Endodermal cell (in vitro differentiated cells): ENCODE data around the gene SRPRA. TPM values are rescaled to one million over a fixed set of nuclear protein-coding genes. Genes with fewer than 3 reads are reported as not detected.

Source experiments
- DNase-seq: peaks from one replicate; pipeline ENCODE4 v3.0.0-alpha.2; 2017
- H3K27ac ChIP-seq: 2 replicates; pipeline ENCODE4 v1.5.1; 2013; ENCODE audit warnings: mild to moderate bottlenecking, low read depth, low read length, moderate library complexity
- H3K27me3 ChIP-seq: 2 replicates; pipeline ENCODE4 v1.6.1; 2013; ENCODE audit warnings: mild to moderate bottlenecking, low read length, moderate library complexity; ENCODE audit not compliant: insufficient read depth, control insufficient read depth, poor library complexity, severe bottlenecking
- H3K36me3 ChIP-seq: 2 replicates; pipeline ENCODE4 v1.7.0; 2013; ENCODE audit warnings: mild to moderate bottlenecking, low read length, moderate library complexity; ENCODE audit not compliant: control insufficient read depth, insufficient read depth
- H3K4me1 ChIP-seq: one replicate; pipeline ENCODE4 v1.7.0; 2013; ENCODE audit warnings: low read length; ENCODE audit not compliant: control insufficient read depth, insufficient read depth
- H3K4me3 ChIP-seq: 2 replicates; pipeline ENCODE4 v1.5.1; 2013; ENCODE audit warnings: mild to moderate bottlenecking, low read length, moderate library complexity
- H3K9ac ChIP-seq: 2 replicates; pipeline ENCODE4 v1.6.1; 2013; ENCODE audit warnings: mild to moderate bottlenecking, low read length, moderate library complexity; ENCODE audit not compliant: poor library complexity, severe bottlenecking; ENCODE audit errors: extremely low read depth
- H3K9me3 ChIP-seq: 2 replicates; pipeline ENCODE4 v1.6.1; 2013; ENCODE audit warnings: mild to moderate bottlenecking, low read length, moderate library complexity; ENCODE audit not compliant: control insufficient read depth
- H3K27ac Mint-ChIP-seq: 2 replicates; pipeline ENCODE4 v1.8.0; 2020; ENCODE audit warnings: mixed read lengths
- H3K27me3 Mint-ChIP-seq: 2 replicates; pipeline ENCODE4 v1.8.0; 2021; ENCODE audit warnings: mild to moderate bottlenecking, mixed read lengths; ENCODE audit not compliant: insufficient read depth
- H3K36me3 Mint-ChIP-seq: 2 replicates; pipeline ENCODE4 v1.8.0; 2020; ENCODE audit warnings: low read depth, mixed read lengths
- H3K4me1 Mint-ChIP-seq: 2 replicates; pipeline ENCODE4 v1.8.0; 2020; ENCODE audit warnings: mixed read lengths
- H3K4me3 Mint-ChIP-seq: 2 replicates; pipeline ENCODE4 v1.8.0; 2020; ENCODE audit warnings: mild to moderate bottlenecking, moderate library complexity, mixed read lengths
- H3K9me3 Mint-ChIP-seq: 2 replicates; pipeline ENCODE4 v1.8.0; 2020; ENCODE audit warnings: mild to moderate bottlenecking, mixed read lengths
- WGBS, 2 experiments: methylation state at CpG; one replicate each; pipeline versions ENCODE4 v1.1.5 to v1.1.7; 2013; ENCODE audit warnings: missing lambda C conversion rate in 2 of 2, mixed read lengths in 1 of 2; ENCODE audit not compliant: insufficient coverage in 1 of 2, insufficient read length in 1 of 2; 5-methylcytosine and 5-hydroxymethylcytosine counted together
- total RNA-seq, 2 donors: library from RNA; stranded (reverse); fragmentation: NEBNext Ultra II Directional in 1 of 2; extraction: Animal tissue kit (Norgen Biotek cat#: 25700) in 1 of 2; gene quantifications; 2 replicates in 1 of 2; 3 replicates in 1 of 2; pipeline ENCODE4 v1.2.1, GENCODE V29; 2021
- TF ChIP-seq, protein P1 (sequence below): fragments of 200-600 bp; sonication (generic); conservative IDR thresholded peaks from 2 replicates; pipeline ENCODE4 v1.5.0; 2021; ENCODE audit warnings: antibody characterized with exemption, mild to moderate bottlenecking

Gene SRPRA
- total RNA-seq, 2 donors from 2014 or later: 68.4 to 79.2 TPM

DNA sequence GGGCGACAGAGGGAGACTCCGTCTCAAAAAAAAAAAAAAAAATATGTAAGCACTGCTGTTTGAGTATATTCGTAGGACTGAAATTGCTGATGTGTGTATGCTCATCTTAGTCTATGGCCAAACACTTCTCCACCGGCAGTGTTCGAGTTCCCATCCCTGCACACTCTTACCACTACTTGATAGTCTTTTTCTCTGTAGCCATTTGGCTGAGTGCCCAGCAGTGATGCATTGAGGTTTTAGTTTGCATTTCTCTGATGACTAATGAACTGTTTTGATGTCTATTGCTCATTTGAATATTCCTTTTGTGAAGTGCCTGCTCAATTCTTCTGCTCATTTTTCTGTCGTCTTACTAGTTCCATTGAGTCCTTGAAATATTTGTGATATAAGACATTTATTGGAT is 16.1 kb upstream of the SRPRA start:
- DNase-seq: no peak
- H3K27ac Mint-ChIP-seq: no peak overlapping the region

DNA sequence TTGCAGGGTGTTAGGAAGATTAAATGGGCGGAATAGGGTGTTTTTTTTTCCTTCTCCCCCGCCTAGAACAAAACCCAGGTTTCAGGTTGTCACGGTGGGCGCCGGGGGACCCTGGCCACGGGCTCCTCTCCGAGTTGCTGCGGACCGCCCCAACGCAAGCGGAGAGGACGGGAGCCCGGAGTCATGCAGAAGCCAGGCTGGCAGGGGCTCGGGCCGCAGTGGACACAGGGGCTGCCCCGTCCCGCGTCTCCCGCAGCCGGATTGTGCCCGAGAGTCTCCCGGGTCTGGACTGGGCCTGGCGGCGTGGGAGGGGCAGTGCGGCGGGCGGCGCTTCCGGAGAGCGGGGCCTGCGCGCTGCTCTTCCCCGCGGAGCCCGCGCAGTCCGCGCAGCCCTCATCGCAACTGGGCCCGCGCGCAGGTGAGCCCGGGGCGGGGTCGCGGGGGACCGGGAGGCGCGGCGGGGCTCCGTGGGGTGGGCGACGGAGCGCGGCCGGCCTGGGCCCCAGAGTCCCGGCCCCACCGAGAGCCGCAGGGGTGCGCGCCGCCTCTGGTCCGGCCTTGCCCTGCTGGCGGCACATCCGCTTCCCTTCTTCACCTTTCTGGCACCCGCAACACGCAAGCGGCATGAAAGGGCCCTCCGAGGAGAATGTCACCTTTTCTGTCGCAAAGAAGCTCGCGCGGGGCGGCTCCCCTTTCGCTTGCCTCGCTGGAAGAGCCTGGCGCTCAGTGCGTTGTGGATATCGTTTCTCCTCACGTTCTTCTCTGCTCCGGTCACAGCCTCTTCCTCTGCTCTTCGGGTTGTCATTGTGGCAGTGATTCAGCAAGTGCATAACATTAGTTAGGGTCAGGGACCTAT is 14.3 kb upstream of the SRPRA start, which contains the start of gene TIRAP:
Gene TIRAP (plus strand): TSS at position 358 of the 856 bp plus-strand sequence. CDS start 7,802 bp downstream, outside the sequence.
- H3K36me3 Mint-ChIP-seq: peaks cover 4% of the 10 kb centered on the region
- Histone ChIP-seq H3K27me3 (peaks cover 4% of the 10 kb centered on the region), H3K9ac (peak within 1 kb of the TSS; percentile 44), H3K4me1 (no peaks in the 10 kb centered on the region), H3K9me3 (no peaks in the 10 kb centered on the region), H3K27ac (no peak within 1 kb of the TSS), H3K36me3 (no peaks in the 10 kb centered on the region), H3K4me3 (peak within 1 kb of the TSS; percentile 87)
- H3K4me3 Mint-ChIP-seq: peak within 1 kb of the TSS; percentile 78
- no peaks in the 10 kb centered on the region for H3K9me3 Mint-ChIP-seq
- peaks cover 10% of the 10 kb centered on the region for H3K4me1 Mint-ChIP-seq
- peak; percentile 84 for DNase-seq
- H3K27me3 Mint-ChIP-seq: peaks cover 1% of the 10 kb centered on the region
- TF ChIP-seq, protein P1, sequence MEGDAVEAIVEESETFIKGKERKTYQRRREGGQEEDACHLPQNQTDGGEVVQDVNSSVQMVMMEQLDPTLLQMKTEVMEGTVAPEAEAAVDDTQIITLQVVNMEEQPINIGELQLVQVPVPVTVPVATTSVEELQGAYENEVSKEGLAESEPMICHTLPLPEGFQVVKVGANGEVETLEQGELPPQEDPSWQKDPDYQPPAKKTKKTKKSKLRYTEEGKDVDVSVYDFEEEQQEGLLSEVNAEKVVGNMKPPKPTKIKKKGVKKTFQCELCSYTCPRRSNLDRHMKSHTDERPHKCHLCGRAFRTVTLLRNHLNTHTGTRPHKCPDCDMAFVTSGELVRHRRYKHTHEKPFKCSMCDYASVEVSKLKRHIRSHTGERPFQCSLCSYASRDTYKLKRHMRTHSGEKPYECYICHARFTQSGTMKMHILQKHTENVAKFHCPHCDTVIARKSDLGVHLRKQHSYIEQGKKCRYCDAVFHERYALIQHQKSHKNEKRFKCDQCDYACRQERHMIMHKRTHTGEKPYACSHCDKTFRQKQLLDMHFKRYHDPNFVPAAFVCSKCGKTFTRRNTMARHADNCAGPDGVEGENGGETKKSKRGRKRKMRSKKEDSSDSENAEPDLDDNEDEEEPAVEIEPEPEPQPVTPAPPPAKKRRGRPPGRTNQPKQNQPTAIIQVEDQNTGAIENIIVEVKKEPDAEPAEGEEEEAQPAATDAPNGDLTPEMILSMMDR: peak; percentile 63
- WGBS, 2 experiments: 1 to 3% methylated on average over 32 to 82 of the region's 82 CpGs
- H3K27ac Mint-ChIP-seq: peak within 1 kb of the TSS; percentile 83

More for the DNA sequence above, 16.1 kb upstream of the SRPRA start:
- no peaks in the 10 kb centered on the region for H3K9me3 Mint-ChIP-seq
- no peak overlapping the region for H3K9ac ChIP-seq
- no peaks in the 10 kb centered on the region for H3K9me3 ChIP-seq
- H3K27ac ChIP-seq: no peak overlapping the region
- TF ChIP-seq, protein P1: no peak
- H3K4me1 ChIP-seq: no peaks in the 10 kb centered on the region
- peaks cover 10% of the 10 kb centered on the region for H3K4me1 Mint-ChIP-seq
- H3K27me3 ChIP-seq: peaks cover 4% of the 10 kb centered on the region
- H3K36me3 Mint-ChIP-seq: peaks cover 4% of the 10 kb centered on the region
- H3K4me3 Mint-ChIP-seq: no peak overlapping the region
- peaks cover 1% of the 10 kb centered on the region for H3K27me3 Mint-ChIP-seq
- H3K36me3 ChIP-seq: no peaks in the 10 kb centered on the region
- 92 to 97% methylated on average over 4 to 6 of the region's 6 CpGs for WGBS, 2 experiments
- no peak overlapping the region for H3K4me3 ChIP-seq

DNA sequence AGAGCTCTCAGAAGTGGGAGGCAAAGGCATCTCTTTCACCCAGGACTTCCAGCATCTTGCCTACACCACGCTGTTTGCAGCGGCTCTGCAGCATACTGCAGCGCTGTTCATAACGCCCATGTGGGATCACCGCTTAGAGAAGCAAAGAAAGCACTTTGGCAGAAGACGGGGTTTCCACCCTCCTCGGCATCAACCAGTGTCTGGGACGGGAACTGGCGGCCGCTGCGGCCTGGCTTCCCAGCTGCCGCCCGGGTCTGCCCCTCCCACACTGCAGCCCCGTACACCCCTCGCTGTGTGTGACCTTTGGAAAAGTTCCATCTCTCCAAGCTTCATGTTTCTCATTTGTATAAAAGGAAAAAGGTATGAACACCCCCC is 13.7 kb upstream of the SRPRA start:
- H3K4me3 Mint-ChIP-seq: peak overlapping the region; percentile 78
- peaks cover 10% of the 10 kb centered on the region for H3K36me3 Mint-ChIP-seq
- 31 to 59% methylated on average over 5 to 15 of the region's 15 CpGs for WGBS, 2 experiments
- TF ChIP-seq, protein P1: no peak
- H3K27me3 ChIP-seq: peaks cover 4% of the 10 kb centered on the region
- no peaks in the 10 kb centered on the region for H3K4me1 ChIP-seq
- H3K36me3 ChIP-seq: peaks cover under 1% of the 10 kb centered on the region
- peak overlapping the region; percentile 55 for H3K27ac Mint-ChIP-seq
- no peaks in the 10 kb centered on the region for H3K9me3 Mint-ChIP-seq
- no peaks in the 10 kb centered on the region for H3K9me3 ChIP-seq
- peak; percentile 79 for DNase-seq
- peak overlapping the region; percentile 44 for H3K9ac ChIP-seq
- H3K4me3 ChIP-seq: peak overlapping the region; percentile 87
- H3K27ac ChIP-seq: no peak overlapping the region
- H3K4me1 Mint-ChIP-seq: peaks cover 10% of the 10 kb centered on the region
- peaks cover 1% of the 10 kb centered on the region for H3K27me3 Mint-ChIP-seq
